SK-MEL-5 (cell line): Measurements from ENCODE around the gene CCDC34. TPM values are rescaled to one million over a fixed set of nuclear protein-coding genes. Genes with fewer than 3 reads are reported as not detected.

Experiments used
- total RNA-seq: library from RNA; depleted of rRNA; stranded (reverse); fragments of >200 nt; shearing (Covaris generic); gene quantifications from 2 replicates; pipeline ENCODE4 v1.2.3, GENCODE V29; 2014; rRNA removed

CCDC34 gene
- total RNA-seq, 1 experiment from 2014 or later = 8.1 TPM

Other genes starting within 250 kb of the CCDC34 start
- gene LGR4, start 109.6 kb upstream of the CCDC34 start, total RNA-seq = 10.0 and 10.2 TPM in 2 replicates
- gene LIN7C, start 143.6 kb upstream of the CCDC34 start, total RNA-seq = 31.1 and 31.9 TPM in 2 replicates